HG03521 (cell line): ENCODE measurements around the gene ESPNL.
"Not testable (repeated sequence)": the region's sequence is repeated elsewhere in the genome, so short reads cannot be mapped to it uniquely, and the experiment has no call there.

Experiments used
- ATAC-seq: cut with Tn5 transposase; IDR thresholded peaks from one replicate; pipeline ENCODE4 v1.9.1; 2021; ENCODE audit warnings: mild to moderate bottlenecking, moderate library complexity; ENCODE audit not compliant: unreplicated experiment

Gene ESPNL

DNA sequence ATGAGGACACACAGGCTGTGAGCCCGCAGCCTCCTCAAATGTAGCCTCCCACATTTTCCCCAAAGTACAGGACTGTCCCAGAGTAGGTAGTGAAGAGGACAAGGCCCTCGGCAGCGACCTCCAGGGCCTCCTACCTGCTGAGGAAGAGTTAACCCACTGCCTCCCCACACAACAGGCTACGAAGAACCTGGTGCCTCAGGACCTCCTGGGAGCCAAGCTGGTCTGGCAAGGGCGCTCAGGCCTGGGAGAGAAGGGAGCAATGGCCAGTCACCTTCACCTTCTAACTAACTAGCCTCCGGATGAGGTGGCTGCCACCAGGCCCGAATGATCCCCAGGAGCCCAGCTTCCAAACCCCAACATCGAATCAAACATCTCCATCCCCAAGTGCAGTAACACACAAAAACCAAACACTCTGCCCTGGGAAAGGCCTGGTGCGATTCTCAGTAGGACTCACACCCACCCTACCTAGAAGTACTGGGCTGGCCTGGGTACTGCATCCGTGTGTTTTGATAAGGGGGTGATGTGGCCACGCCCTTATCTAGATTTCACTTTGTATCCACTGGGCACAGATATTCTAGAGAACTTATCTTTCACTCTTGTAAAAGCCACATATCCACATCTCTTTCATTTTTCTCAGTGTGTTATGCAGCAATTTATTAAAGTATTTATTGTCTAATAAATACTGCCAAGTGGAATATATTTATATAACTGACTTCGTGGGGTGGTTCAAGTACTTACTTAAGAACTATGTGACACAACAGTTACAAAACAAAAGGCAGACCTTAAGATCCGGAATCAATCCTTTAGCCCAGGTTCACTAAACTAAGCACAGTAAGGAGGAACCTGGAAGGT, 68.3 kb downstream of the ESPNL start:
- ATAC-seq: no peak

DNA sequence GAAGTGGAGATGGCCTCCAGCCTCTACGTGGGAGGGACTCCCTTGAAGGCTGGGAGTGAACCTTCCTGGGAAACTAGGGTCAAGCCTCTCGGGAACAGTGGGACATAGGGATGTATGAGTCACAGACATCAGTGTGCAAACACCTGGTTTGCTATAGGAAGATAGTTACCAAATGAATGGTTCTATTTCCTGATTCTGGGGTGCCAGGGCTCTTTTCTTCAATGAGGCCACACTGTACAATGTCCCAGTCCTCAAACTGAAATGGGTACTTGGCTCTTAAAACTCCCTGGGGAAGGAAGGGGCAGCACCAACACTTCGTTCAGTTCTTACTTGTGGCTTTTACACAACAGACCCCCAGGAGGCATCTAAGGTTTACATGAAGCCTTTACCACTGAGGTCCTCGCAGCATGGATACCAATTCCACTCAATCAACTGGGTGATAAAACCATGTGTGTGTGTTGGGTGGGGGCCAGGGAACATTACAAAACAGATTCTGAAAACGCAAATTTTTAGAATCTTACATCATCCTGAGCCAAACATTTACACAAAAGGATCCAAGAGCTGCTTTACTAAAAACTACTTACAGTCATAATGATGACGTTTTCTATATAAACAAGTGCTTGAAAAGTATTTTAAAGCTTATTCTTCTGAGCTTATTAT, 69.0 kb downstream of the ESPNL start:
- no peak for ATAC-seq

DNA sequence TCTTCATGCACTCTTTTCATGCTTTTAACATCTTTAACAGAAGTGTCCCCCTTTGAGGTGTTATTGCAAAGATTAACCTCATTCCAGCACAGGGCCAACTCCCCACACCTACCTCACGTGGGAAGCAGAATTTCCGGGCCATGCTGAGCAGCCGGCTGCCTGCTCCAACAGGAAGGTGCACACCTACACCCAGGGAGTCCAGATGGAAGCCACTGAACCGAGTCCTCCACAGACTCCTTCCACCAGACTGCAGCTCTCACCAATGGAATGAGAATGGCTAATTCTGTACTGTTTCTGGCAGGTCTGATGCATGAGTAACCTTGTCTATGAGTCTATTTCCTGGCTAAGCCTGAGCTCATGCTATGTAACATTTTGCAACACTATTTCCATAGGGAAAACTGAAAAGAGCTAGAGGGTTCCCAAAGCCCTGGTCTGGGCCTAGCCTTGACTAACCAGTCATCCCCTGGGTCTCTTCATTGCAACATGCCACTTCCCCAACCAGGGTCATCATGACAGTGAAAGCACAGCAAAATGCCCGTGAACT, 69.6 kb downstream of the ESPNL start:
- ATAC-seq: no peak

DNA sequence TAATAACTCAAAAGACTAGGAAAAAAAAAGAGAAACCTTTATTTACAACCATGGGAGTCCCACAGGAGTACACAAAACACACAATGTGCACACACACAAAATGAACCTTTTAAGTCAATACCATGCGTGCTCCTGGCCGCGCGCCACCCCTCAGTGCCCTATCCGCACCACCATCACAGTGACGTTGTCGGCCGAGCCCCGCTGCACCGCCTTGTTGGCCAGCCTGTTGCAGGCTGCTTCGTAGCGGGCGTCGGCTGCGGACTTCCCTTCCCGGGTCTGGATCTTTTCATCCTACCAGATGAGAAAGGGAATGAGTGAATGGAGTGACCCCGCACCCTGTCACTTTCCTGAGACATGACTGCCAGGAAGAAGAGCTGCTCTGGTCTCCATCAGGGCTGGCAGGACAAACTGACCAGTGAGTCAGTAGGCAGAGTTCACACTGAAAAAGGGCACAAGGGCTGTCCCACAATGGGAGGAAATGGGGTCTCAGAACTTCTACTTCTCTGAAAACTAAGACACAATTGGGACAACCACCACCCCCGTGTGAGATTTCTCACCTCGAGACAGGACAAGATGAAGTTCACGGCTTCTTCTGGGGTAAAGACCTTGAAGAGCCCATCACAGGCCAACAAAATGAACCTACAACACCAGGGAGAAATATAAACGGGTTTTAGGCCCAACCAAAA, 70.4 kb downstream of the ESPNL start:
- ATAC-seq: no peak

DNA sequence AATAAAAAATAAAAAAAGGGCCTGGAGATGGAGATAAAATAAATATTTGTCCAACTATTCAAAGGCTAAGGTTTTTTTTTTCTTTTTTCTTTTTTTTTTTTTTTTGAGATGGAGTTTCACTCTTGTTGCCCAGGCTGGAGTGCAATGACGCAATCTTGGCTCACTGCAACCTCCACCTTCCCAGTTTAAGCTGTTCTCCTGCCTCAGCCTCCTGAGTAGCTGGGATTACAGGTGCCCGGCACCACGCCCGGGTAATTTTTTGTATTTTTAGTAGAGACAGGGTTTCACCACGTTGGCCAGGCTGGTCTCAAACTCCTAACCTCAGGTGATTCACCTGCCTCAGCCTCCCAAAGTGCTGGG, 70.9 kb downstream of the ESPNL start:
- ATAC-seq: not testable (repeated sequence)

DNA sequence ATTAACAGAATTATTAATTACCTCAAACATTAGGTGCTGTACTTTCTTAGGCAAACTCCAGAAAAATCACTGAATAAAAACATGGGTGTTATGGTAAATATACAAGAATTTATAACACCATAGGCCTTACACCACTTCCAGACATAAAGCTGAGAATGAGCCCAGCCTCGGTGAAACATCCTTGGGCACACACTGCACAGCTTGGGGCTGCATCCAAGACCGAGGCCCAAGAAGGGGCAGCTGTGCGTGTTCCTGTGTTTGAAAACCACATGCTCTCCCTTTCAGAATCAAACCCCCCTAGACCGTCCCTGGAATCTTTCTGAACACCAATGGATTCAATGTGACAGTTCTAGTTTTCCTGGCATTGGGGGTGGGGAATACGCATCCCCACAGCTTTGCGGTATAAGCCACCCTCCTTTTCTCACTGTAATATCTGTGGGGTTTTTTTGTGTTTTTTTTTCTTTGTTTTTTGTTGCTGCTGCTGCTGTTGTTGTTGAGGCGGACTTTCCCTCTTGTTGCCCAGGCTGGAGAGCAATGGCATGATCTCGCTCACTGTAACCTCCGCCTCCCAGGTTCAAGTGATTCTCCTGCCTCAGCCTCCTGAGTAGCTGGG, 71.5 kb downstream of the ESPNL start:
- no peak for ATAC-seq

DNA sequence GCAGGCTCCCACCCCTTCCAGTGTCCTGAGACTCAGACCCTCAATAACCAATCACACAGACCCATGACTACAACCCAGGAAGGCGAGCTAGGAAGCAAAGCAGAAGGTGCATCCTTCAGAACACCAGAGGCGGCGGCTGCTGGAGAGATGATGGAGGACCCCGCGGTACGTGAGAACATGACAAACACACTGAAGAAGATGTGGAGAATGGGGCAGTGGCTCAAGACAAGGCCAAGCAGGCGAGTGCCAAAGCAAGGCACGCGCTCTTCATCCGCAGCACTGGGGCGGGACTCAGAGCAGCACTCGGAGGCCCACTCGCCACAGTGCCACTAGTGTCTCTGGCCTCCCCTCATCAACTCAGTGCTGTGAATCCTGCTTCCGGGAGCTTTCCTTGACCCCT, 72.3 kb downstream of the ESPNL start:
- ATAC-seq: no peak

DNA sequence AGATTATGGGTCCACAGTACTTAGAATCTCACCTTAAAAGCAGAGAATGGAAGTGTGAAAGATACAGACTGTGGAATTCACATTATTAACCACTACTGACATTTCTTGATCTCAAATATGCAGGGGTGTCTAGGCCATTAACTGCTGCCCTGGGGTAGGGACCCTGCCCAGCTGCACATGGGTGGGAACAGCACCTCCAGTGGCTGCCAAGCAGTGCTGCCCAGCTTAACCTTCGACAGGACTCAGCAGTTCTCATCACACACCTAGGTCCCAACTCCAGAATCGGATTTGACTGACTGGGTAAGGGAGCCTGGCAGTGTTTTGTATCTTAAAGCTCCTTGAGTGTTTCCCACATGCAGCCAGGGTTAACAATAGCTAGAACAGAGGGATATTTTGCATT, 73.6 kb downstream of the ESPNL start:
- ATAC-seq: no peak

DNA sequence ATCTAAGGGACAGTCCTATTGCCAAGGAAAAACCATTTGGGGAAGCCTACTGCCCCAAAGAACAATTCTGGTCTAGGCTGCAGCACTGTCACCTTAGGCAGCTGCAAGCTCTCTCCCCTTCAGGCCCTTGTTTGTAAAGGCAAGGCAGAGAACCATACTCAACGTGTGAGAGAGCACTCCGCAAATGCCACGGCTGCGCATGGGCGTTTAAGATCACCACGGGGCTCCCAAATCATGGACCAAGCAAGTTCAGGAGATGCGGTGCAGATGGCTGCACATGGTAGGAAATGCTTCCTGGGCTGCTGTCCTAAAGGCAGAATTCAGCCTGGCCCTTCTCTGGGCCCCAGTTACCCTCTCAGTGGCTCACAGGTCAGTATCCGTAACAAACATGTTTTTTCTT, 74.2 kb downstream of the ESPNL start:
- no peak for ATAC-seq

DNA sequence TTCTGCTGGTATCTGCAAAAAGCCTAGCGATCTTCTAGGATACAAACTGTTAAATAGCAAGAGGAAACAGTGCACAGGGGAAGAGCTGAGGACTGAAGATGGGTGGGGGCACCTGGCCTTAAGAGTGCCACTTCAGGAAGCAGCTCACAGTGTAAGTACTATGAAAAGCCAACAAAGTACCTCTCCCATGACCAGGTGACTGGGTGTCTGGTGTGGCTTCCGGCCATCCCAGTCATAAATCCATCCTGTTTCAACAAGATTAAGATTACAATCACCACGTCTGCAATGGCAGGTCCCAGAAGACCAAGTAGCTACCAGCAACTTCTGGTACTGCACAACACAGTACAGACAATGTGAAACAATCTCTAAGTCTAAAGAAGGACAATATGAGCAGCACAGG, 74.6 kb downstream of the ESPNL start:
- ATAC-seq: no peak

DNA sequence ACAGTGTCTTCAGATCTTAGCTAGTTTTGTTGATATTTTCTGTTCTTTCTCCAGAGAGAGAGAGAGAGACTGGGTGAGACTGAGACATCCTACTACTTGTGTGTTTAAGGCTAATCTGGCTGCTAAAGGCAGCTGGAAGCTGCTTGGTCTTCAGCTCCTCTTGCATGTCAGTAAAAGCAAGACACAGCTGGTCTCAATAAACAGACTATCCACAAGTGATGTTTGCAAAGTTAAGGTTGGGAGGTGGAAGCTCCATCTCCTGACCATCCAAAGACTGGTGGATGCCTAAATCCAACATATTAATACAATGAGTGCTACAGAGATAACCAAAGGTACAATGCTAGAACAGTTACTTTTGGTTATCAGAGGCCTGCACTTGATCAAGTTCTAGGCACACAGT, 76.5 kb downstream of the ESPNL start:
- no peak for ATAC-seq

DNA sequence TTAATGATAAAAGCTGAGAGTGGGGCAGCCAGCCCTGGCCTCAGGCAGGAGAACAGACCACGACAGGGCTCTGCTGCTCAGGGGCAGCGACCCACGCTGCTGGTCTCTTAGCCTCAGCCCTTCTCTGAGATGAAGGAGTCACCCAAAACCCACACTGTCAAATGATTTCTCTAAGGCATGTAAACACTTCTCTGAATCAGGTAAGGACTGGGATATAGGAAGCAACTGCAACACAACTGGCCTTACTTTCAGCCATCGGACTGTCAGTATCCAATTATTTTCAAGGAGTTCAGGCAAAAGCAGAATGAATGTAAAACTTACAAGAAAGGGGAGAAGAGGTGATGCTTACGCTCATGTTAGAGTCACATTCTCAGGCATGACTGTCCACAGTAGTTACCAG, 80.4 kb downstream of the ESPNL start:
- no peak for ATAC-seq

DNA sequence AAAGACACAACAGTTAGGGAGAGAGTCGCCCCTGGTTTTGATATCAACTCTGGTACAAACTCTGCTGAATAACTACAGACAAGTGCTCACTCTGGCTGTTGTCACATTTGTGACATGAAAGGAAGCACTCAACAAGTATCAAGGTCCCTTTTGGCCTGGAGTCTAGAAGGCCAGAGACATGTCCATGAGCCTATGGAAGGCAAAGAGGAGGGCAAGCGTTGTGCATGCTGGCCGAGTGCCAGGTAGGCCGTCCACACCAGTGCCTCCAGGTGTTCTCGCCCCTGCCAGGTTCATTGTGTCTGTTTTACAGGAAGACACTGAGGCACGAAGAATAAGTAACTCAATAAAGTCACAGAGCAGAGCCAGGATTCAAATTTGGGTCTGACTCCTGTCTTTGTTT, 82.2 kb downstream of the ESPNL start:
- ATAC-seq: no peak
